Stimulated activated CD4-positive, alpha-beta T cell treated with anti-CD3 and anti-CD28 coated beads, Interleukin-15, amount 100 ng/mL, for 48 hours (primary cell): ENCODE results near the gene ZEB2.

ENCODE experiments used
- DNase-seq, 2 donors: peaks; one replicate each; pipeline ENCODE4 v3.0.0-alpha.2; 2020; ENCODE audit warnings: low read depth in 2 of 2

Gene ZEB2

DNA sequence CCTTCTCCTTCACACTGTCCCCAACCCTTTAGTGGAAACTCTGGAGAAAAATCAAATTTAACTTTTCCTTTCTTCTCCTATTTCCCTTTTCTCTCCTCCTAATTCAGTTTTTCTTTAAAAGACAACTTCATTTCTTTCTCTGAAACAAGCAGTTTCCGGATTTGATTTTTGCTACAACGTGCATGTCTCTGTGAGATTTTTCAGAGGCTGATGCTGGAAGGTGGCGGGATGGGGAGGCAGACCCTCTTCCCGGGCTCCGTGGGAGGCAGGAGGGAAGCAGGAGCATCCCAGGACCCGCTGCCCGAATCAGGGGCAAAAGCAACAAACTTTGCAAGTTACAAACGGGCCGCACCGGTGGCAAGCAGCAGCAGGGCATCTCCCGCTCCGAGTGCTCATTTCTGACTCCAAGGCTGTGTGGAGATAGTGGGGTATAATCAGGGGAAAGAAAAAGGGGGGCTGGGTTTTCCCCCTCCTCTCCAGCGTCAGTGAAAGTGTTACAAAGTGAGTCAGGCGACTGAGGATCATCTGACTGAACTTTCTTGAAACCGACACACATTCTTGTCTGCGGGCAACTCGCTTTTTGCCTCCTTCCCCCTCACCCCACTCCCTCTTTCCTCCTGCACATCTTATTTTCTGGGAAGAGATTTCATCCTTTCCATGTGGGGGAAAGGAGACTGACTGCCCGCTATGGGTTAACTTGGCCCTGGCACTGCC is 6.4 kb downstream of the ZEB2 start:
- no peak for DNase-seq

DNA sequence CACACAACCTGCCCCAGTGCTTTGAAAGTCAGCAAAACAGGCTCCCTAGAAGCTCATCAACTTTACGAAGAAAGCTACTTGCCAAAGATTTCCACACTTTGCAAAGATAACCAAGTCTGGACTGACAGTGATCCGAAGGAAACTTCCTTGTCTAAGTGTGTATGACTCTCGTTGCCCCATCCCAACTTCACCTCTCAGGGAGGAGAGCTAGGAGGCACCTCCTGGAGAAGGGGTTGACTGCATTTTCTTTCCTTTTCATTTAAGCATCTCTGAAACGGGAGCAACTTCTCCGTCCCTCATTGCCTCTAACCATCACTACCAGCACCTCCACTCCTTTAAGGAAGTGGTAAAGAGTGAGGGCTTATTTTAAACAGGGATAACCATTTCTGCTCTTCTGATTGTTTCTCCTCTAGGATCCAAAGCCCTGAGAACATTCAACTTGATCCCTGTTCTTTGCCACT is 7.0 kb downstream of the ZEB2 start:
- no peak for DNase-seq

DNA sequence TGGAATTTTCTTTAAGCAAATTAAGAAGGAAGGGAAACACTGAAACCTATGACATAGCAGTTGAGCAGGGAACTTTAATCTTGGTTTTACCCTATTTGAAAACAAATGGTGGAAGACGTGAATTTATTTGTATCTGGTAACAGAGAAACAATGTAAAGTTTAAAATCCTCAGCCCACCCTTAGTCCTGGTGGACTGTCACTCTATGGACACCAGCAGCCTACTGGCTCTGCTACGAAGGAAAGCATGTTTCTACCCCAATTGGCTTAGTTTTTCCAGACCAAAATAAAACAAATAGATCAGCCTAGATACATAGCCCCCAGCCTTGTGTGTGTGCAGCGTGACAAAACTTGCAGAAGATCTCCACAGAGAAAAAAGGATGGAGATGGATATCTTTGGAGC is 7.4 kb downstream of the ZEB2 start:
- DNase-seq: no peak

DNA sequence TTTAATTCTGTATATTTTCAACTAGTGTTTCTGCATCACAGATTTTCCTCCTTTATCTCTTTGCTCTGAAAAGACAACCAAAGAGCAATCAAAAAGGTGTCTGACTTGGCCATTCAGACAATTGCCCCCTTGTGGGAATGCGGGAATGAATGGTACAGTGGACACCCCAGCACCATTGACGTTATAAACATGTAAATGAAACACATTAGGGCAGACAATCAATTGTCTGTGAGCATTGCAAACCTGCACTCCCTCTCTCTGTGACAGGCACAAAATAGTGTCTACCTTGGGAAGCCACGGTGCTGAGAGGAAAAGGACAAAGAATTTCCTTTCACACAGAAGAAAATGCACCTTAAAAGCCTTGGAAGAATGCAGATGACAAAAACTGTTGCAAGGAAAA is 8.0 kb downstream of the ZEB2 start:
- no peak for DNase-seq

DNA sequence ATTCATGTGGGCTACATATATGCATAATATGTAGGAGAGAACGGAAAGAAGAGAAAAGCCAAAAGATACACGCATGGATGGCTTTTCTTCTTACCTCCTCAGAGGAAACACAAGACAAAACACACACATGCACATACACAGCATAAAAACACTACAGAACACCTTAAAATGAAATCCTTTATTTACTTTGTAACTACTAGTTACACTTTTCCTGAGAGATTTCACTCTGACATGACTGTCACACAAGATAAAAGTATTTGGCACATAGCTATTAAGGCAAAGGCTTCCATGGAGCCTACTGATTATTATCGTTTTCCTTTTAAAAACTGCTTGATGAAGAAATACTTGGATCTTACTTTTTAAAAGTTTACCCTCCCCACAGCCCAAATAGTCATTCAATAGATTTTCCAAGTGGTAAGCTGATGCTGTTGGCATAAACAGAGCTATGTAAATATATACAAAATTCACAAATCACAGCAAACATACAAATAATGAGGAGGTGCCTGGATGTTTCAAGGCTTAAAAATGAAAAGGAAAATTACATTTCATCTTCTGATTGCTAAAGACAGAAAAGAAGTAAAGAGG is 8.6 kb downstream of the ZEB2 start:
- DNase-seq: no peak

DNA sequence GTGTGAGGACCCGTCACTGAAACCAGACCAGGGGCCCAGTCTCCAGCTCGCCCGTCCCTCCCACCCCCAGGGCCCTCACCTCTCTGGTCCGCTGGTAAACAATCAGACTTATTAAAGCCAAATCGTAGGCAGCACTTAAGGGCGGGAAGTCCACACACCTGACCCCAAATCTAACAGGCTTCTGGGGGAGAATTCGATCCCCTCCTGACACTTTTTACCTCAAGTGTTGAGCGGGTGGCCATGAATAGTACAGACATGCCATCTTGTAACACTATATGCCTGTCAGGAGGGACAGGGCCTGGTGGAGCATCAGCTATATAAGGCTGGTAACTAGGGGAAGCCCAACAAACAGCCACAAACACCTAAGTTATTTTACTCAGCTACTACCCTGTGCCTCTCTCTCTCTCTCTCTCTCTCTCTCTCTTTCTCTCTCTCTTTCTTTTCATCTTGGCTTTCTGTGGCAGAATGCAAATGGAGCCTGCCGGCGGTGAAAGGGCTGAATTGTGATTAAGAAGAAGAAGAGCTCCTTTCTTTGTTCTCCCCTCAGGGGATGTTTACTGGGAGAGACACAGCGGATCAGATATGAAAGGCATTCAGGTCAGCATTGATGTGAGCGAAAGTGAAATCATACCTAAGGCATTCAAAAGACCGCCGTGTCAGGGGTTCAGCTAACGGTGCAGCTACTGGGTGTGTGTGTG is 9.5 kb downstream of the ZEB2 start:
- no peak for DNase-seq

DNA sequence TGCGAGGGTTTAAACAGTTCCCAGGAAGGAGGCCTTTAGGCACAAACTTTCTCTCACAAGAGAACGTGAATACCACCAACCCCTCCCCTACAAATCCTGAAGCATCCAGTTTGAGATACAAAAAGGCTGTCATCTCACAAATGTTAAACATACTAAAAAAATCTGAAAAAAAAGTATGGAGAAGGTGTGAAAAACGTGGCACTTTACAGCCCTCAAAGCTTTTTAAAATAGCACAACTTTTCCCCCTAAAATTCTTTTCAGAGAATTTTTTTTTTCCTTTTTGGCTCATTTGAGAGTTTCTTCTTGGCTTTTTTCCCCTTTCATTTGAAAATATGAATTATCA is 10.1 kb downstream of the ZEB2 start:
- no peak for DNase-seq

DNA sequence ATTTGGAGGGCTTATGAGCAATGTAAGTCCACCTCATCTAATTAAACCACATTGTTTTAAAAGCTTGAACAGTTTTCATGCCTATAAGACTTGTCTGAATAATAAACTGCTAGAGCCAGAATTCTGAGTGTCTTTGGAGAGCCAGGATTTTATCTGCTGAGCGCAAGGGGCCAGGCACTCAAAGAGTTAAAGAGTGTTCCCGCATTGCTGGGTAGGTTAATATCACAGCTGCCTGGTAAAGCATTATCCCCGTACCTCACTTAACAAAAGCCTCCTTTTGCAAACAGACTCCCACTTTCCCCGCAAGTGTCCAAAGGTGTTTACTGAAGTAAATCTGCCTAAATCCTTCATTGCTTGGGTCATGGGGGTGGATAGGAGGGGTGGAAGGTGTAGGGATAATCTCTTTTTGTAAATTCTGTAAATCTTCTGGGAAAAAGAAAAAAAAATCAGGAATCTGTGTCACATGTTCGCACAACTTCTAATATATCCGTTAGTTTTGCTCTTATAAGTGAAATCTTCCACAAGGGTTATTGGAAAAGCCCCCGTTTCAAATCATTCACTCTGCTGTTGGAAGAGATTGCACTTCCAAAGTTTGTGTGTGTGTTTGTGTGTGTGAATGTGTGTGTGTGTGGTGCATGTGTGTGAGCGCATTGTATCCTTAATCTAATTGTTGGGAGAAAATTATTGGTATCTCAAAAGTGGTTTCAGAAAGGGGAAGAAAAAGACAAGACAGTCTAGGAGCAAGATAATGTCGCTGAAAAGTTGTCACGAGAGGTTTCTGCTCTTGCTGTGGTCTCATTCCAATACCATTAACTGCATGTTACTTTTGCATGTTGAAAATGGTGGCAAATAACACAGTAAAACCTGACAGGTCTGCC is 10.7 kb downstream of the ZEB2 start:
- DNase-seq: no peak

DNA sequence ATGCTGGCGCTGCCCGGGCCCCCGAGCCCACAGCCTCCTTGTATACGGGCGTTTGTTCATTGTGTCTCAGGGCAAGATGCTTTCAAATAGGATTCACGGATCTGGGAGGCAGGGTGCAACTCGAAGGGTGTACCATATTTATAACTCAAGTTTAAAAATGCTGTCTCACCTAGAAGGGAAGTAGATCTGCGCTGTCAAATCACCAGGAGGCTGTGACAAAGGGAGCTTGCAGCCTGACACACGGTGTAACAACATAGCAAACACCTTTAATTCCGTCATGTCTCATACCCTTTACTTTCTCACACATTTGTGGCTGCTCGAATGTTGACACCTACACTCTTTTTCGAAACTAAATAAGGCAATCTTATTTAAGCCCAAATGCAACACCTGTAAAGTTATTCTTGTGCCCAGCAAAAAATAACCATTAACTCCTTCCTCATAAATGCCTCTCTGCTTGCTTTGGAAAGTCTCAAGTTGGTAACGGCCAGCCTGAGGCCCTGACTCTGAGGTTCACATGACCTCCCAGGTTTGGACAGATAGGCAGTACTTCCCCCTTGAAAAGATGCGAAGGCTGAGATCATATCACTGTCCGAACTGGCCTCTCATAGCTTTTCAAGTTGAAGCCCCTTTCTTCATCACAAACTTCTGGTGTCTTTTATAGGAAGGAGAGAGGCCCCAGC is 11.6 kb downstream of the ZEB2 start:
- DNase-seq: no peak

DNA sequence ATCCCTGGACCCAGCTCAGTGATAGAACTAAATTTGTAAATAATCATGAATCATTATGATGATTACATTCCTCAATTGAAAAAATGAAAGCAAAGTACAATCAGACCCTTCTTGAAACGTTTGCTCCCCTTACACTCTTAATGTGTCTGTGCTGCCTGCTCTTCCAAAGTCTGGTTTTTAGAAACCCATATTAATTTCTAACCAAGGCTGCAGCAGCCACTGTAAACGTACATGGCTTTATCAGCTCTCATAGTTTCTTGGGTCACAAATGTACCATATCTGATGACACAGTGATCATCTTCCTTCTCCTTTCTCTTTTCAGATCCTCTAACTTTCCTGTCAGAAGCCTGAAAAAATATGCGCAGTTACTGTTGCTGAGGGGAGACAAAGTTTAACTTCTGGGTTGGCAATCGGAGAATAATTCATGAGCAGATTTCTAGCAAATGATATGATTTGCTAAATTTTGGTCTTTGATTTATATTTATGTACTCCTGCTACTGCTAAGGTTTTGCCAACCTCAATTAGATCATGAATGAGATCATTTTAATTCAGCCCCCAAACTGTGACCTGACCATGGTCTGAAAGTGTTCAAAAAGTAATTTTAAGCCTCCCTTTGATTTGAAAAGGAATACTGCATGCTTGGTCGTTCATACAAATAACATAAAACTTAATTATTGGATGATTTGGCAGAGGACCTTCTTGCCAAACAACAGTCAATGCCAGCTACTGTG is 12.3 kb downstream of the ZEB2 start:
- no peak for DNase-seq

DNA sequence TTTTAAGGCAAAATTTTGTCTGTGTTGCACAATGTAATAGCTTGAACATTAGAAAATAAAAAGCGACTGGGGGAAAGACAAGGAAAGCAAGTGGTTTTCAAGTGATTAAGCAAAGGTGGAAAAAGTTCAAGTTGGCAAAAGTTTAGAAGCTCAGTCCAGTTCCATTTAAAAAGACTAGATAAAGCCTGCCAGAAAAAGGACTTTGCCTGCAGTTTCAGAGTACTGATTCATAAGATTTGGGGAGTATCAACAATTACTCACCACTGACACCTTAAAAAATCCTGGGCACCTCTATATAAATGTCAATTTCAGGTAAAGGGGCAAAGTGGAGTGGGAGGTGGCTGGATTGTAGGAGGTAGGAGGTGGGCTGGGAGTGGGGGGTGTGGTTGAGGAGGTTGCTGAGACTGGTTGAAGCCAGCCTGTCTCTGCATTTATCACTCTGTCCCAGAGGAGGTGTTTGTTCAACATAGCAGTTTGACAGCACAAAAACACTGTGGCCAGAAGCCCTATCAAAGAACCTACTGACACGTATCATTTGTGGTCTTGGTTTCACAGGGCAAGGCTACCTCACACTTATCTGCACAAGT is 14.6 kb downstream of the ZEB2 start:
- no peak for DNase-seq

DNA sequence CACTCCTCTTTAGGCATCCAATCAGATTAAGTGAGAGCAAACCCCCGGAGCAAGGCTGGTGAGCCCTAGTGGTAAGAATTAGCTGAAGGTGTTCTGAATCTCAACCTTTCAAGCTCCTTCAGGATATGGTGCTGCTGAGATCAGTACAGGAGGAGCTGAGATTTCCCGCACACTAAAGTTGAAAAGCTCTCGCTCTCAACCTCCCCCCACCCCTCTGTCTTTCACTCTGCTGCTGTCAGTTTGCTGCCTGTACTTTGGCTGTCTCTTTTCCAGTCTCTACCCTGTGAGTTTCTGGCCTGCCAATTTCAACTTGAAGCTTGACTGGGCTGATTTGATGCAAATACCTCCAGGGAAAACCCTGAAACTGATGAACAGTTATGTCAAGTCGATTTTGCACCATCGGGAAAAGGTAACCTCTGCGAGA is 15.7 kb downstream of the ZEB2 start:
- no peak for DNase-seq

DNA sequence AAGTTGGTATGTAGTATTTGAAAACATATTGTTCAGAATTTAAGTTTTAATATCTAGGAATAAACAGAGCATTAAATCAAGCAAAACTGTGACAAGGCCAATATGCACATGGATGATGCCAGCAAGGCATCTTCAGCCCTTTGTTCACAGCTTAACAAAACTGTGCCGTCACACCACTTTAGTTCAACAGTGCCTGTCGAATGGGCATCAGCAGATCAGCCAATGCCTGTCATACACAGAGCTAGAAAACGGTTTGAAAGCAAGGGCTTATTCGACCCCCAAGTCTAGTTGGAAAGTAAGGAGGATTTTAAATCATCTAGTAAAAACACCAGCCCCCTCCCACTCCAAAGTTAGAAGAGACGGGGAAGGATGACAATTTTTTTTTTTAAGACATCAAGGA is 16.7 kb downstream of the ZEB2 start:
- no peak for DNase-seq

DNA sequence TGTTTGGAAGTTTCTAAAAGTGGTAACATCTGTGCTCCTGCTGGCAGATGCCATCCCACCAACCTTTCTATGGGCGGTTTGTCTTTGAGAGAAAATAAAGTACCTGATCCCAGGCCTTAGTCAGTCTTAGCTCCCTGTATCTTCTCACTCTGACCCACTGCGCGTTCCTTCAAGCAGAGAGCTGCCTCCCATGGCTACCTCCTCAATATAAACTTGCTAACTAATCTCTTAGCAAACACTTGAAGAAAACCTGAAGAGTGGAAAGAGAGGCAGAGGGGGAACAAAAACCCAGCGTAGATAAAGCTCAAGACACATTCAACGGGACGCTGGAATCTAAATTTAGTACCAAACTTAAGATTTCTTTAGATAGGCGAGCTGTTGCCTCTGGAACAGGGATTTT is 17.6 kb downstream of the ZEB2 start:
- no peak for DNase-seq

DNA sequence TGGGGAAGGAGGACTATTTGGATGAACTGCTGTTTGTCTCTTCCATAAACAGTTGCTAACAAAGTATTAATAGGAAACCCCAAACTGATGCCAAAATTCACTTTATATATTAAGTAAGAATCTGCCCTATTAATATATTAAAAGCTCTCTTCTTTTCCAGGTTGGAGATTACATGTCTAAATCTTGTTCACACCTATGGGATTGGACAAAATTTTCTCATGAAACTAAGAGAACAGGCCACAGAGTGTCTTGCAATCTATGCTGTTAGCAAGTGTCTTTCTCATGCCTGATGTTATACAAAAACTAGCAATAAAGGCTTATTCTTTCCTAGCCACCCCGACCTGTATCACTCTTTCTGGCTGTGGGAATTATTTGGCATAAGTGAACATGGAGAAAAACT is 18.3 kb downstream of the ZEB2 start:
- DNase-seq: no peak

DNA sequence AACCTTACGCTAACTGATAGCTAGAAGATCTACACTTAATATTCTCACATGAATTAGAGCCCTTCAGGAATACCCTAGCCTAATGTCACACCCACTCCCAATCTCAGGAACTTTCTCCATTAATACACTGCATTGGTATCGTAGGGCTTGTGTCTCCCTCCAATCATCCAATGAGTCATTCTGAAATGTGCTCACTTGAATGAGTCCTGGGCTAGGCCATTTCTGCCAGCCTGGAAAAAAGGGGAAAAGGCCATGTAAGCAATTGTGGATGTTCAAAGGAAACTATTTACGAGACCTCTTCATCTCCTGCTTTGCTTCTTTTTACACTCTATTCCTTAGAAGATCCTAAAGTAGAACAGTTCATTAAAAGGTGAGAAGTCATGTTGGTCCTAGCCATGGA is 18.8 kb downstream of the ZEB2 start:
- no peak for DNase-seq

DNA sequence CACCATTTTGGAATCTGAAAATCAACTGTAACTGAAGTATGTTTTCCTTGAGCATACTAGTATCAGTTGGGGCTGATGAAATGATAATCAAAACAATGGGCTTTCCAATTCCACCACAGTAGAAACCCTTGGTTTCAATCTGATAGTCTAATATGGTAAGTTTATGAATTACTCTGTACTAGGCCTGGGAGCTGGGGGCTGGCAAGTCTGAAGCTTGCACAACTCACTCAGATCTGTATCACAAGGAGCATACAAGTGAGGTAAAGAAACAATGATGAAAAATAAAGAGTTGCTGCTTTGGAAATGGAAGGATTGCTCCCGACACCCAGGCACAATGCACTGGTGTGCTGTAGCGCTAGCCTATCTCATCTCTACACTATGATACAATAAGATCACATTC is 19.4 kb downstream of the ZEB2 start:
- DNase-seq: no peak

DNA sequence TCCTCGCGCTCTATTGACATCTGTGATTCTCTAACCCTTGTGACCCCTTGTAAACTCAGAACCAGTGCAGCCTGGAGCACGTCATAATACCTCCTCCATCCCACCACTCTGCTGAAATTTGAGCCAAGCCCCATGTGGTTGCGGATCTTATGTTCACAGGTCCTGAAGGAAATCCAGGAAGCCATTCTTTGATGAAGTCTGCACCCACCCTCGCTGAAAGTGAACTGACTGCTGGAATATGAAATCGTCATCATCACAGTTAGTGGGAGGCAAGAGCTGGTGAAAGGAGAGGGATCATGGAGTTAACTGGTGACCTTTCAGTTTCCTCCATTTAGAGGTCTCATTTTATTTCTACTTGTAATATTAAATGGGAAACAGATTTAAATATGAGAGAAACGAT is 21.6 kb downstream of the ZEB2 start:
- no peak for DNase-seq

DNA sequence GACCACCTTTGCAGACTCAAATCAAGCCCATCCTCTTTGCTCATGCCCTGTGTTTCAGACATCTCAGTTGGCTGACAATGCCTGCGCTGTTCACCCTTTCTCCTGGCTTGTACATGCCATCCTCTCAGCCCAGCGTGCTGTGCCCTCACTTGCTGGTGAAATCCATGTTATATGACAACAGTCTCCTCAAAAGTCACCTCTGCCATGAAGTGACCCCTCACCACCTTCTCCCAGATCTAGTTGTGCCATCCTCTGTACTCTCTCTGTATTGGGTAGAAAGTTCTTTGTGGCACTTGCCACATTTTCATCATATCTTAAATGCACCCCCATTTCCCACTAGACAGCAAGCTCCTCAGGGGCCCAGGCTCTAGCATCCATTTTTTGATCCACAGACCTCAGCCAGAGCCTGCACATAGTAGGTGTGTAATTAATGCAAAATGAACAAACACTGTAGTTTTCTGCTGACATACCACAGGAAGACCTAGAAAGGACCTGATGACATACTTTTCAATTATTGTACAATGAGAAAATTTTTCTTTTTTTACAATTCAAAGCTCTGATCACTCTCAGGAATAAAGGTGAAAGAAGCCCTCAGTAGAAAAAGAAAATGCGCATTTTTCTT is 22.8 kb downstream of the ZEB2 start:
- DNase-seq: no peak
